ENCODE results near the gene TRHDE. TPM values are rescaled to one million over a fixed set of nuclear protein-coding genes. Genes with fewer than 3 reads are reported as not detected.

TRHDE gene
- total and polyA plus RNA-seq, 2 of the 13 experiments (the other 11 are each of a cell fraction or from before 2014, with no cell fraction given), result not detected

DNA sequence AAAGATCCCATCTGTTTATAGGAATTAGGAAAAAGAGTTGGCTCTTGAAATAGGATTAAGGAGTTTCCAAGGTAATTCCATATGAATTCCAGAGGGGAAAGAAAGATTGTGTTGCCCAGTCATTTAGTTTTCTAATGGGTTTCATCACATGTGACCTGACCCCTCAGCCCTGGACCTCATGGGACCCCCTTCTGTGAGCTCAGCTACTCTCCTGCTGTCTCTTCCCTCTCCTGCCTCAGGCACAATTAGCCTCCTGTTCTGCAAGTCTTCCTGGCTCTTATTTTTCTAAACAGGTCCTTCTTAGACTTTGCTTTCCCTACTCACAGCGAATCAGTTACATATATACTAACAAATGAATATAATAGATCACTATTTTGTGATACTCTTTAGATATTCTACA lies 237.7 kb downstream of the TRHDE start:
- Histone ChIP-seq H3K36me3 (replicated peaks in 1 of 2; ENCODE audit: control insufficient read depth in 1 of 2, insufficient read depth in 2 of 2, low read length in 2 of 2) (no peaks in the 10 kb centered on the region), H3K4me2 (ENCODE audit: low read depth, low read length) (no peak overlapping the region), H3K79me2 (ENCODE audit: insufficient read depth, low read length) (no peaks in the 10 kb centered on the region), H4K20me1 (ENCODE audit: insufficient read depth, low read length) (no peaks in the 10 kb centered on the region), H3K27me3 (ENCODE audit: control insufficient read depth in 1 of 2, insufficient read depth in 2 of 2, low read length in 2 of 2) (no peaks in the 10 kb centered on the region), H3K4me3 (replicated peaks in 1 of 3; ENCODE audit: insufficient read depth in 1 of 3, low read depth in 2 of 3, low read length in 3 of 3) (no peak overlapping the region), H2AFZ (ENCODE audit: low read length) (no peak overlapping the region), H3K9me3 (ENCODE audit: low read length) (no peaks in the 10 kb centered on the region), H3K27ac (ENCODE audit: extremely low read length, insufficient read depth, low read length) (no peak overlapping the region), H3K4me1 (ENCODE audit: insufficient read depth, low read length) (no peaks in the 10 kb centered on the region), H3K9ac (ENCODE audit: insufficient read depth, low read depth, low read length) (no peak overlapping the region)
- POLR2A ChIA-PET, result no interaction called here
- ATAC-seq (no peak), DNase-seq (ENCODE audit: low spot score) (no peak), FAIRE-seq (no peak)
- WGBS (ENCODE audit: low lambda C conversion rate), result 3% methylated on average over 1 of the region's 1 CpG
- intact Hi-C loops (cut with micrococcal nuclease; ENCODE audit: unreplicated experiment), result no loop called here
- in situ Hi-C loops (cut with HindIII; ENCODE audit: extremely low pct_ligation_motif_present, low pct_unique_long_range_greater_than_20kb), result no loop called here
- CTCF ChIA-PET (ENCODE audit: low intra/inter-chr PET ratio, low total read pairs), result no interaction called here
- BruUV-seq (replicated peaks), result no TSS peak
- no peak for TF ChIP-seq MAFG (CRISPR knock-in tag; IDR thresholded peaks at IDR 0.05)
- TF ChIP-seq MTA1 (CRISPR knock-in tag; IDR thresholded peaks at IDR 0.05; ENCODE audit: borderline replicate concordance), result no peak
- TF ChIP-seq FOXO1 (CRISPR knock-in tag; IDR thresholded peaks at IDR 0.05), result no peak
- no peak for TF ChIP-seq BCL6 (CRISPR knock-in tag; IDR thresholded peaks at IDR 0.05)
- no peak for TF ChIP-seq ZNF878 (CRISPR knock-in tag; IDR thresholded peaks at IDR 0.05)
- no peak for TF ChIP-seq YEATS4 (CRISPR knock-in tag; IDR thresholded peaks at IDR 0.05; ENCODE audit: borderline replicate concordance)
- no peak for TF ChIP-seq ZNF292 (CRISPR knock-in tag; IDR thresholded peaks at IDR 0.05; ENCODE audit: borderline replicate concordance, low read depth)
- no peak for TF ChIP-seq ZBTB3 (CRISPR knock-in tag; IDR thresholded peaks at IDR 0.05; ENCODE audit: borderline replicate concordance, low read depth)
- TF ChIP-seq, protein P1, sequence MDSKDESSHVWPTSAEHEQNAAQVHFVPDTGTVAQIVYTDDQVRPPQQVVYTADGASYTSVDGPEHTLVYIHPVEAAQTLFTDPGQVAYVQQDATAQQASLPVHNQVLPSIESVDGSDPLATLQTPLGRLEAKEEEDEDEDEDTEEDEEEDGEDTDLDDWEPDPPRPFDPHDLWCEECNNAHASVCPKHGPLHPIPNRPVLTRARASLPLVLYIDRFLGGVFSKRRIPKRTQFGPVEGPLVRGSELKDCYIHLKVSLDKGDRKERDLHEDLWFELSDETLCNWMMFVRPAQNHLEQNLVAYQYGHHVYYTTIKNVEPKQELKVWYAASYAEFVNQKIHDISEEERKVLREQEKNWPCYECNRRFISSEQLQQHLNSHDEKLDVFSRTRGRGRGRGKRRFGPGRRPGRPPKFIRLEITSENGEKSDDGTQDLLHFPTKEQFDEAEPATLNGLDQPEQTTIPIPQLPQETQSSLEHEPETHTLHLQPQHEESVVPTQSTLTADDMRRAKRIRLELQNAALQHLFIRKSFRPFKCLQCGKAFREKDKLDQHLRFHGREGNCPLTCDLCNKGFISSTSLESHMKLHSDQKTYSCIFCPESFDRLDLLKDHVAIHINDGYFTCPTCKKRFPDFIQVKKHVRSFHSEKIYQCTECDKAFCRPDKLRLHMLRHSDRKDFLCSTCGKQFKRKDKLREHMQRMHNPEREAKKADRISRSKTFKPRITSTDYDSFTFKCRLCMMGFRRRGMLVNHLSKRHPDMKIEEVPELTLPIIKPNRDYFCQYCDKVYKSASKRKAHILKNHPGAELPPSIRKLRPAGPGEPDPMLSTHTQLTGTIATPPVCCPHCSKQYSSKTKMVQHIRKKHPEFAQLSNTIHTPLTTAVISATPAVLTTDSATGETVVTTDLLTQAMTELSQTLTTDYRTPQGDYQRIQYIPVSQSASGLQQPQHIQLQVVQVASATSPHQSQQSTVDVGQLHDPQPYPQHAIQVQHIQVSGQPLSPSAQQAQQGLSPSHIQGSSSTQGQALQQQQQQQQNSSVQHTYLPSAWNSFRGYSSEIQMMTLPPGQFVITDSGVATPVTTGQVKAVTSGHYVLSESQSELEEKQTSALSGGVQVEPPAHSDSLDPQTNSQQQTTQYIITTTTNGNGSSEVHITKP (CRISPR knock-in tag; IDR thresholded peaks at IDR 0.05; ENCODE audit: low read depth), result no peak
- TF ChIP-seq, protein P2, sequence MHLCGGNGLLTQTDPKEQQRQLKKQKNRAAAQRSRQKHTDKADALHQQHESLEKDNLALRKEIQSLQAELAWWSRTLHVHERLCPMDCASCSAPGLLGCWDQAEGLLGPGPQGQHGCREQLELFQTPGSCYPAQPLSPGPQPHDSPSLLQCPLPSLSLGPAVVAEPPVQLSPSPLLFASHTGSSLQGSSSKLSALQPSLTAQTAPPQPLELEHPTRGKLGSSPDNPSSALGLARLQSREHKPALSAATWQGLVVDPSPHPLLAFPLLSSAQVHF (CRISPR knock-in tag; IDR thresholded peaks at IDR 0.05), result no peak
- no peak for TF ChIP-seq ZNF234 (CRISPR knock-in tag; conservative IDR thresholded peaks at IDR 0.05)
- TF ChIP-seq ZNF30 (CRISPR knock-in tag; IDR thresholded peaks at IDR 0.05), result no peak
- no peak for TF ChIP-seq FOSL2 (CRISPR knock-in tag; IDR thresholded peaks at IDR 0.05)
- no peak for TF ChIP-seq POLR2G (IDR thresholded peaks at IDR 0.05; ENCODE audit: low read depth, low read length)
